HepG2 (cell line): ENCODE results near the gene TALDO1. TPM values are rescaled to one million over a fixed set of nuclear protein-coding genes. Genes with fewer than 3 reads are reported as not detected.

Source experiments
- ARID5B ChIP-seq: IDR thresholded peaks from 2 replicates; pipeline ENCODE4 v1.4.0; 2020; ENCODE audit warnings: mild to moderate bottlenecking, missing genetic modification reagents
- ASH2L ChIP-seq: fragments of 300-600, 200-600 bp; sonication (generic); IDR thresholded peaks from 2 replicates; pipeline ENCODE4 v1.7.0; 2017; ENCODE audit warnings: low read depth, mild to moderate bottlenecking, moderate library complexity, mixed read lengths, low read length; ENCODE audit not compliant: insufficient read length
- BHLHE40 ChIP-seq: IDR thresholded peaks from 2 replicates; pipeline ENCODE4 v1.6.1; 2011; ENCODE audit warnings: low read length, improper control_type of control experiment
- CENPBD1 ChIP-seq: sonication (generic); formaldehyde crosslinking; IDR thresholded peaks from 2 replicates; pipeline ENCODE4 v1.8.0; 2022; ENCODE audit warnings: missing genetic modification reagents, low read depth, mild to moderate bottlenecking, borderline replicate concordance
- CHCHD3 ChIP-seq: sonication (generic); formaldehyde crosslinking; IDR thresholded peaks from 2 replicates; pipeline ENCODE4 v1.8.0; 2022; ENCODE audit warnings: mild to moderate bottlenecking, missing genetic modification reagents, moderate library complexity
- FOXP1 ChIP-seq, 2 experiments: fragments of 450-650 bp in 1 of 2; IDR thresholded peaks; 2 replicates each; pipeline ENCODE4 v1.6.1; 2017 to 2018; ENCODE audit warnings: antibody characterized with exemption in 1 of 2
- GTF3A ChIP-seq: sonication (generic); formaldehyde crosslinking; conservative IDR thresholded peaks from 2 replicates; pipeline ENCODE4 v1.4.0; 2020; ENCODE audit warnings: mild to moderate bottlenecking, missing genetic modification reagents
- MEIS2 ChIP-seq: sonication (generic); formaldehyde crosslinking; IDR thresholded peaks from 2 replicates; pipeline ENCODE4 v1.9.0; 2021; ENCODE audit warnings: mild to moderate bottlenecking, missing genetic modification reagents
- MLLT10 ChIP-seq: sonication (generic); formaldehyde crosslinking; IDR thresholded peaks from 2 replicates; pipeline ENCODE4 v1.4.0; 2020; ENCODE audit warnings: missing genetic modification reagents
- PAWR ChIP-seq: sonication (generic); formaldehyde crosslinking; IDR thresholded peaks from 2 replicates; pipeline ENCODE4 v1.4.0; 2020; ENCODE audit warnings: missing genetic modification reagents, mild to moderate bottlenecking, borderline replicate concordance
- SOX5 ChIP-seq: IDR thresholded peaks from 2 replicates; pipeline ENCODE4 v1.6.1; 2016; ENCODE audit warnings: borderline replicate concordance
- SRSF1 ChIP-seq: fragments of 200-400 bp; formaldehyde crosslinking; optimal IDR thresholded peaks from 2 replicates; pipeline ENCODE3; 2017; ENCODE audit warnings: mild to moderate bottlenecking, low read depth, low read length, moderate library complexity
- ZBTB7A ChIP-seq: sonication (generic); formaldehyde crosslinking; IDR thresholded peaks from 2 replicates; pipeline ENCODE4 v1.8.0; 2022; ENCODE audit warnings: mild to moderate bottlenecking, missing genetic modification reagents
- ZHX1 ChIP-seq: sonication (generic); formaldehyde crosslinking; IDR thresholded peaks from 2 replicates; pipeline ENCODE4 v1.8.1; 2022; ENCODE audit warnings: low read depth, mild to moderate bottlenecking, missing genetic modification reagents
- ZNF230 ChIP-seq: sonication (generic); formaldehyde crosslinking; IDR thresholded peaks from 2 replicates; pipeline ENCODE4 v1.4.0; 2020; ENCODE audit warnings: mild to moderate bottlenecking, missing genetic modification reagents
- ZNF317 ChIP-seq: sonication (generic); formaldehyde crosslinking; IDR thresholded peaks from 2 replicates; pipeline ENCODE4 v1.5.0; 2020; ENCODE audit warnings: mild to moderate bottlenecking, missing genetic modification reagents
- ZNF331 ChIP-seq: sonication (generic); formaldehyde crosslinking; IDR thresholded peaks from 2 replicates; pipeline ENCODE4 v1.4.0; 2020; ENCODE audit warnings: missing genetic modification reagents
- ZNF512 ChIP-seq: sonication (generic); formaldehyde crosslinking; IDR thresholded peaks from 2 replicates; pipeline ENCODE4 v1.4.0; 2020; ENCODE audit warnings: mild to moderate bottlenecking, missing genetic modification reagents
- ZNF691 ChIP-seq: sonication (generic); formaldehyde crosslinking; IDR thresholded peaks from 2 replicates; pipeline ENCODE4 v1.4.0; 2020; ENCODE audit warnings: missing genetic modification reagents, low read depth, mild to moderate bottlenecking, borderline replicate concordance
- polyA plus RNA-seq, 8 experiments: library from polyadenylated mRNA; depleted of rRNA in 3 of 8; stranded (reverse) in 7 of 8; unstranded in 1 of 8; fragments of >200 nt; fragmentation: Illumina TruSeq in 4 of 8; extraction: Trizol in 4 of 8; gene quantifications; 2 replicates each; pipeline versions ENCODE4 v1.2.1 to v1.2.3, GENCODE V29; 2011 to 2016; ENCODE audit warnings: low read depth in 4 of 8, missing spikeins in 1 of 8, mixed read lengths in 1 of 8; ENCODE audit not compliant: insufficient read depth in 1 of 8
- total RNA-seq, 5 experiments: library from RNA; depleted of rRNA; stranded (reverse); fragments of >200 nt; fragmentation: Illumina TruSeq; extraction: Trizol; gene quantifications; 2 replicates each; pipeline ENCODE4 v1.2.3, GENCODE V29; 2016; ENCODE audit warnings: low read depth in 1 of 5

Gene TALDO1
- total and polyA plus RNA-seq, 2 of the 13 experiments (the other 11 are each of a cell fraction or from before 2014, with no cell fraction given): 107 to 240 TPM

- TF ChIP-seq ZHX1: 0 out of 2 replicates have a peak, but pooled peaks have one; percentile 52
- peak; percentile 65; the same call in 1 of the 2 replicates for TF ChIP-seq SOX5 (CRISPR knock-in tag)
- peak; percentile 69 for TF ChIP-seq ARID5B
- TF ChIP-seq SRSF1: peak; percentile 86
- no peak; the same call in 1 of the 2 replicates for TF ChIP-seq BHLHE40
- TF ChIP-seq FOXP1 (IDR thresholded peaks at IDR 0.05): no peak
- TF ChIP-seq FOXP1 (CRISPR knock-in tag; IDR thresholded peaks at IDR 0.05): 0 out of 2 replicates have a peak, but pooled peaks have one; percentile 44
- TF ChIP-seq ZNF317 (CRISPR knock-in tag): peak; percentile 78
- peak; percentile 92 for TF ChIP-seq ZNF230 (CRISPR knock-in tag)
- peak; percentile 79 for TF ChIP-seq ASH2L
- peak; percentile 30; the same call in 1 of the 2 replicates for TF ChIP-seq ZNF331 (CRISPR knock-in tag)
- peak; percentile 73; the same call in 1 of the 2 replicates for TF ChIP-seq GTF3A (CRISPR knock-in tag)
- TF ChIP-seq PAWR (CRISPR knock-in tag): no peak
- no peak for TF ChIP-seq ZNF512 (CRISPR knock-in tag)
- peak; percentile 82 for TF ChIP-seq ZBTB7A
- TF ChIP-seq MEIS2: peak; percentile 17
- no peak for TF ChIP-seq CENPBD1 (CRISPR knock-in tag)
- TF ChIP-seq ZNF691: peak; percentile 55; the same call in 1 of the 2 replicates
- peak; percentile 48; the same call in 1 of the 2 replicates for TF ChIP-seq CHCHD3 (CRISPR knock-in tag)
- TF ChIP-seq MLLT10 (CRISPR knock-in tag): no peak
Observed at GRCh38 chr11:706957-707816, 40.1 kb upstream of the TALDO1 start (continued).
